ENCODE results near the gene DGCR8.

Gene DGCR8

GRCh38 chr22:20147237-20147988 lies 67.4 kb downstream of the DGCR8 start:
- no peak for DNase-seq (ENCODE audit: low read depth, low spot score)
- TF ChIP-seq POLR2AphosphoS5 (IDR thresholded peaks at IDR 0.05; ENCODE audit: borderline replicate concordance, low read depth, low read length), result no peak
- no peak for TF ChIP-seq FOXP2 (optimal IDR thresholded peaks at IDR 0.05; ENCODE audit: control extremely low read depth, extremely low read length, insufficient read depth)
- TF ChIP-seq EZH2 (IDR thresholded peaks at IDR 0.05), result no peak
- Histone ChIP-seq H3K4me3 (no peak overlapping the region), H3K9me3 (ENCODE audit: low read depth, low read length) (no peaks in the 10 kb centered on the region), H3K27ac (no peak overlapping the region), H3K36me3 (ENCODE audit: insufficient read depth, low read length) (no peaks in the 10 kb centered on the region), H3K9ac (ENCODE audit: insufficient read length) (no peak overlapping the region)

GRCh38 chr22:20148414-20148813 lies 68.4 kb downstream of the DGCR8 start:
- no peaks in the 10 kb centered on the region for H3K36me3 ChIP-seq (ENCODE audit: insufficient read depth, low read length)
- DNase-seq (ENCODE audit: low read depth, low spot score), result no peak
- H3K4me3 ChIP-seq, result no peak overlapping the region
- no peaks in the 10 kb centered on the region for H3K9me3 ChIP-seq (ENCODE audit: low read depth, low read length)
- TF ChIP-seq POLR2AphosphoS5 (IDR thresholded peaks at IDR 0.05; ENCODE audit: borderline replicate concordance, low read depth, low read length), result no peak
- no peak overlapping the region for H3K9ac ChIP-seq (ENCODE audit: insufficient read length)
- H3K27ac ChIP-seq, result no peak overlapping the region

- Histone ChIP-seq H3K27ac (no peak overlapping the region), H3K9ac (ENCODE audit: insufficient read length) (no peak overlapping the region), H3K36me3 (ENCODE audit: insufficient read depth, low read length) (no peaks in the 10 kb centered on the region), H3K9me3 (ENCODE audit: low read depth, low read length) (no peaks in the 10 kb centered on the region), H3K4me3 (no peak overlapping the region)
- no peak for DNase-seq (ENCODE audit: low read depth, low spot score)
- TF ChIP-seq POLR2AphosphoS5 (IDR thresholded peaks at IDR 0.05; ENCODE audit: borderline replicate concordance, low read depth, low read length), result no peak
- no peak for TF ChIP-seq FOXP2 (optimal IDR thresholded peaks at IDR 0.05; ENCODE audit: control extremely low read depth, extremely low read length, insufficient read depth)
- TF ChIP-seq EZH2 (IDR thresholded peaks at IDR 0.05), result no peak
These were observed 69.5 kb downstream of the DGCR8 start for GRCh38 chr22:20149257-20150250.

- no peak within 1 kb of the TSS for H3K27ac ChIP-seq
- H3K4me3 ChIP-seq, result no peak within 1 kb of the TSS
- no peaks in the 10 kb centered on the region for H3K36me3 ChIP-seq (ENCODE audit: insufficient read depth, low read length)
- TF ChIP-seq POLR2AphosphoS5 (IDR thresholded peaks at IDR 0.05; ENCODE audit: borderline replicate concordance, low read depth, low read length) (no peak), FOXP2 (optimal IDR thresholded peaks at IDR 0.05; ENCODE audit: control extremely low read depth, extremely low read length, insufficient read depth) (no peak), EZH2 (IDR thresholded peaks at IDR 0.05) (no peak)
- H3K9ac ChIP-seq (ENCODE audit: insufficient read length), result no peak within 1 kb of the TSS
- H3K9me3 ChIP-seq (ENCODE audit: low read depth, low read length), result no peaks in the 10 kb centered on the region
- DNase-seq (ENCODE audit: low read depth, low spot score), result no peak
These were observed 70.6 kb downstream of the DGCR8 start, which contains the start of gene CCDC188 for GRCh38 chr22:20150381-20151275. Gene CCDC188, minus strand, starts transcription at chr22:20151055. Its CDS starts 69 bp downstream, at chr22:20150986.

GRCh38 chr22:20151276-20151588 lies 71.2 kb downstream of the DGCR8 start:
- Histone ChIP-seq H3K36me3 (ENCODE audit: insufficient read depth, low read length) (no peaks in the 10 kb centered on the region), H3K9ac (ENCODE audit: insufficient read length) (no peak overlapping the region), H3K9me3 (ENCODE audit: low read depth, low read length) (no peaks in the 10 kb centered on the region), H3K27ac (no peak overlapping the region), H3K4me3 (no peak overlapping the region)
- TF ChIP-seq FOXP2 (optimal IDR thresholded peaks at IDR 0.05; ENCODE audit: control extremely low read depth, extremely low read length, insufficient read depth) (no peak), POLR2AphosphoS5 (IDR thresholded peaks at IDR 0.05; ENCODE audit: borderline replicate concordance, low read depth, low read length) (no peak), EZH2 (IDR thresholded peaks at IDR 0.05) (no peak)
- DNase-seq (ENCODE audit: low read depth, low spot score), result no peak

GRCh38 chr22:20152464-20152890 lies 72.4 kb downstream of the DGCR8 start:
- Histone ChIP-seq H3K36me3 (ENCODE audit: insufficient read depth, low read length) (no peaks in the 10 kb centered on the region), H3K27ac (no peak overlapping the region), H3K9me3 (ENCODE audit: low read depth, low read length) (no peaks in the 10 kb centered on the region), H3K9ac (ENCODE audit: insufficient read length) (no peak overlapping the region), H3K4me3 (no peak overlapping the region)
- TF ChIP-seq EZH2 (IDR thresholded peaks at IDR 0.05) (no peak), POLR2AphosphoS5 (IDR thresholded peaks at IDR 0.05; ENCODE audit: borderline replicate concordance, low read depth, low read length) (no peak), FOXP2 (optimal IDR thresholded peaks at IDR 0.05; ENCODE audit: control extremely low read depth, extremely low read length, insufficient read depth) (no peak)
- DNase-seq (ENCODE audit: low read depth, low spot score), result no peak

- DNase-seq (ENCODE audit: low read depth, low spot score), result no peak
- no peaks in the 10 kb centered on the region for H3K9me3 ChIP-seq (ENCODE audit: low read depth, low read length)
- H3K27ac ChIP-seq, result no peak overlapping the region
- H3K9ac ChIP-seq (ENCODE audit: insufficient read length), result no peak overlapping the region
- TF ChIP-seq POLR2AphosphoS5 (IDR thresholded peaks at IDR 0.05; ENCODE audit: borderline replicate concordance, low read depth, low read length) (no peak), EZH2 (IDR thresholded peaks at IDR 0.05) (no peak), FOXP2 (optimal IDR thresholded peaks at IDR 0.05; ENCODE audit: control extremely low read depth, extremely low read length, insufficient read depth) (no peak)
- no peaks in the 10 kb centered on the region for H3K36me3 ChIP-seq (ENCODE audit: insufficient read depth, low read length)
- no peak overlapping the region for H3K4me3 ChIP-seq
These were observed 73.9 kb downstream of the DGCR8 start for GRCh38 chr22:20153945-20154344.
